NCI-H1105 treated with DMSO at 0.1 percent for 48 hours (cell line): Measurements from ENCODE around the gene FGF5.
A peak's percentile ranks its signal among the peaks of the same experiment; 100 is the strongest.
"Not testable (repeated sequence)": the region's sequence is repeated elsewhere in the genome, so short reads cannot be mapped to it uniquely, and the experiment has no call there.

Experiments
- DNase-seq: peaks from one replicate; lab custom pipeline; 2025; lab: John Stamatoyannopoulos, UW

Gene FGF5, protein sequence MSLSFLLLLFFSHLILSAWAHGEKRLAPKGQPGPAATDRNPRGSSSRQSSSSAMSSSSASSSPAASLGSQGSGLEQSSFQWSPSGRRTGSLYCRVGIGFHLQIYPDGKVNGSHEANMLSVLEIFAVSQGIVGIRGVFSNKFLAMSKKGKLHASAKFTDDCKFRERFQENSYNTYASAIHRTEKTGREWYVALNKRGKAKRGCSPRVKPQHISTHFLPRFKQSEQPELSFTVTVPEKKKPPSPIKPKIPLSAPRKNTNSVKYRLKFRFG

DNA sequence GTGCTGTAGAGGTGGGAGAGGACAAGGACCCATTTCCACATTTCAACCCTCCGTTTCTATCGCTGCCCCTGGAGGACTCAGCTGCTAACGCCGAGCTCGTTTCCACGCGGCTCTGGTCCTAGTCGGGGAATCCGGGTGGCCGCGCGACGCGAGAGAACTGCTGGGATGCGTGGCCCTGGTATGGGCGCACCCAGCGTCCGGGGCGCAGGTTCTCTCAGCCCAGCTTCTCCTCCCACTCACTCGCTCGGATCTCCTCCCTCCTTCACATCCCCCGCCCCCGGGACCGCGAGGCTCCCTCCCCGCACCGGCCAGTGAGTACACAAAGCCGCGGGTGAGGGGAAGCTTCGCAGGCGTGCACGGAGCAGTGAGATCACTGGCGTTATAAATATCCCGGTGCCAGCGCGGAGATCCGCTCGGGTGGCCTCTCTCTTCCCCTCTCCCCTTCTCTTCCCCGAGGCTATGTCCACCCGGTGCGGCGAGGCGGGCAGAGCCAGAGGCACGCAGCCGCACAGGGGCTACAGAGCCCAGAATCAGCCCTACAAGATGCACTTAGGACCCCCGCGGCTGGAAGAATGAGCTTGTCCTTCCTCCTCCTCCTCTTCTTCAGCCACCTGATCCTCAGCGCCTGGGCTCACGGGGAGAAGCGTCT is at the start of gene FGF5:
FGF5 (plus strand) TSS at position 412 of the 649 bp plus-strand sequence; CDS start at position 573, 161 bp downstream.
- DNase-seq: peak; percentile 21

DNA sequence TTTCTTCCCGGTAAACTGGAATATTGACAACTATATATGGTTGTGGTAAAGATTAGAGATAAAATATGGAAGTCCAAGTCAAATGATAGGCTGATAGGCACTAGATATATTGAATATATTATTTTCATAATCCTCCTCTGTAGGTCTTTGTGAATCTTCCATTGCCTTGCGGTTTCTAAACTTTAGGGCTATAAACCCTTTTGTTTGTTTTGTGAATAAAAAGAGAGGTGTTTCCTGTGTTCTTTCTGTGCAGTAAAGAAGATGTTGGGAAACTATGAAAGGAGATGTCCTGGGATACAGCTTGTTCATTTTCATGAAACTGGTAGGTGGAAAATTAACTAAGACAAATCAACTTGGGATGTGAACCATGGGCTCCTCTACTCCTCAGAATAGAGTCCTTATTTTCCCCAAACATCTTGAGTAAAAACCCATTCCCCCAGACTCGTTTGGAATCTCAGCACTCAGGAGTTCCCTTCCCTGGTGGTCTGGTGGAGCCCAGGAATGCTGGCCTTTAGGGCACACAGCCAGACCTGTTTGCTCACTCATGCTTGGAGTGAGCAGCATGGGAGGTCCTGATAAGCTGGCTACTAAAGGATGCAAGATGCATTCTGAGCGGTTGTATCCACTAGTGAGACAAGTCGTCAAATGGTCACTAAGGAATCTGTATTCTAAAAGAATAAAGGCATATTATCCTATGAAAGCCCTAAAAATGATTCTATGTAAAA is 47.0 kb upstream of the FGF5 start:
- DNase-seq: no peak

DNA sequence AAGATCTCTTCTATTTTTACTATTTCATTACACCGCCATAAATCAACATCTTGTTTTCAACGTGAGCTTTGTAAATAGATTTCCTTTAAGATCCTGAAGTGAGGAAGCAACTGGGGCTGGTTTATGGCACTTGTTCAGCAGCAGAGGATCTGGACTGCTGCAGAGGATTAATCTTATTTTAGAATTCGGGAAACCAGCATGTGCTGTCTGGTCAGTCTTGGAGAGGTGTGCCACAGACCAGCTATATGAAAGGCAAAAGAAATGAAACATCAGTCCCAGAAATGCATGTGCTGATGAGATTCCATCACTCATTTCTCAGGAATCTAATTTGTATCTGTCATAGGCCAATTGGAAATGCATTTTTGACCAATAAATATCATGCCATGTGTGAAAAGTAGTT is 45.8 kb upstream of the FGF5 start:
- no peak for DNase-seq

DNA sequence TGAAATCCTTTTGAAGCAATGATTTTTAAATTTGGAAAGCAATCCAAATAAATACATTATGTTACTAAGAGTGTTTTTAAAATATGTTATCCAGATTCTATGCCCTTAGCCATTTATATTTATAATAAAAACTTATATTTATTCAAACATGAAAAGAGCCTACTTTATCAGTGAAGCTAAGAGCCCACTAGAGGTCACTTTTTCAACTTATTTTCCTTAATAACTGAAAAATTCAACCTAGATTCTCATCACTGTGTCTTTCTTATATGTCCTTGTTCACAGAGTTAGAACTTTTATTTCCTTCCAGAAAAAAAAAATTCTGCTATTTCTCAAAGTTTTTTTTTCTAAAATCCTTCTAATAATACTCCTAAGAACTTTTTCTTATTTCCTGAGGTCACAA is 45.3 kb upstream of the FGF5 start:
- DNase-seq: peak; percentile 37

DNA sequence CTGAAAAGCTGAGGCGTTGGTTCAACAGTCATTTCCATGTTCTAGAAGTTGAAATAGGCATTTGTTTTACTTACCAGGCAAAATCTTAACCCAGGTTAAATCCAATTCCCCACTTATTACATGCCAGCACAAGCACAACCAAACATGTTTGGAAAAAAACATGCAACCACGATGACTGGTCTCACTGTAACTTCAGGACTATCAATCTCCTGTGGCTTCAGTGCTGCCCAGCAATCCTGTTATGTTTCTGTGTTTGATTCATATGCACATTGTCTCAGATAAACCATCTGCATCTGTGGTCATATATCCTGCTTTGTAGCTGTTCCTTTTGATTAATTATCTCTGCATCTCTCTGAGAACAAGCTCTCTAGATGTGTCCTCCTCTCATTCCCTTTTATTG is 40.9 kb upstream of the FGF5 start:
- DNase-seq: no peak

DNA sequence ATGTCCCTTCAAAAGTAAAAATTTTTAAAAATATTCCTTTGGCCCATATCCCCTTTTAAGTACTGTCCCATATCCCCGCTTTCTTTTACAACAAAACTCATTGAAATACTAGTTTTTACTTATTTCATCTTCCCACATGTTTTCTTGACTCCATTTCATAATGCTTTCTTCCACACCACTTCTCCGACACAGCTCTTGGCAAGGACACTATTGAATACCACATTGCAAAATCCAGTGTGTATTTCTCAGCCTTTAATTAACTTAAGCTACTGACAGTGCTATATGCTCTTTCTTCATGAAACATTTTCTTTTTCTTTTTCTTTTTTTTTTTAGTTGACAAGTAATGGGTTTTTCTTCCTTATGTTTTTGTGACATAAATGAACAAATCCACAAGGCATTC is 40.4 kb upstream of the FGF5 start:
- no peak for DNase-seq

DNA sequence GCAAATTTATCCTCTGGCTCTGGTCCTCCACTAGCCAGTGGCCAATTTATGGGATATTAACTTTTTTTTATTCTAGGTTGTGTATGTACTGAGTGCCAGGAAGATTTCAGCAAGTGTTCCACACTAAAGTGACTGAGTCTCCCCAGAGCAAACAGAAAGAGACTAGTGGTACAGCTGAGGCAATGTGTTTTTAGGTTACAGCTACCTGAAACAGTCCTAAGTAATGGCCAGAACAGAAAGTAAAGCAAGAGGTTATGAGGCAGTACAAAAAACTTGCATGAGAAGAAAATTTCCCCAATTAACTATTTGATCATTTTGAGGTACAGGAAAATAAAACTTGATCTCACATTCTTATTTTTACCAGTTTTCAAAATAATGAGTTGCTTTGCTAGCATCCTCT is 38.0 kb upstream of the FGF5 start:
- no peak for DNase-seq

DNA sequence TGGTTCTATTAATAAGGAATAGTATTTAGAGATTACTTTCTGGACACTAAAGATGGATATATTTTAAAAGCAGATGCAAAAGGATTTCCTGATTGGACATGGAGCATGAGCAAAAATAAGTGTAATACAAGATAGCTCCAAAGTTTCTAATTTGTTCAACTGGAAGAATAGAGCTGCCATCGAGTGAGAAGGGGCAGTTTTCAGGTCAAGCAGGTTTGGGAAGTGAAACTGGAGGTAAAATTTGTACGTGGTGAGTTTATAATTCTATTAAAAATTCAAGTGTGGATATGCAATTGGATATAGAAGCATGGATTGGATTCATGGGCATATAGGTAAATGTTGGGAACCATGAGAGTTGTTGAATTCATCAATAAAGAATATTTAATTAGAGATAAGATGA is 37.3 kb upstream of the FGF5 start:
- DNase-seq: no peak

DNA sequence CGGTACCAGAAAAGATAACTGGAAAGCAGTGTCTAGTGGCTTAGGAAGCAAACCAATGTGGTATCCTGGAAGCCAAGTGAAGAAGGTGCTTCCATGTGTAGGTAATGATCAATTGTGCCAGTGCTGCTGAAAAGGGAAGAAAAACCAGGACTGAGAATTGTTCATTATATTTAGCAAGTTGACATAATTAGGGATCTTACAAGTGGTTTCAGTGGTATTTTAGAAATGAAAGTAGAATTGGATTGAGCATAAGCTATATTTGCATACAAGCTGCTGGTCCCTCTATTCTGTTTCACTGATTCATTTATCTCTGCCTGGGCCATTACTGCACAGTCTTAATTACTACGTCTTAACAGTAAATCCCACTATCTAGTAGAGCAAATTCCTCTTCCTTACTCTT is 36.9 kb upstream of the FGF5 start:
- DNase-seq: no peak

DNA sequence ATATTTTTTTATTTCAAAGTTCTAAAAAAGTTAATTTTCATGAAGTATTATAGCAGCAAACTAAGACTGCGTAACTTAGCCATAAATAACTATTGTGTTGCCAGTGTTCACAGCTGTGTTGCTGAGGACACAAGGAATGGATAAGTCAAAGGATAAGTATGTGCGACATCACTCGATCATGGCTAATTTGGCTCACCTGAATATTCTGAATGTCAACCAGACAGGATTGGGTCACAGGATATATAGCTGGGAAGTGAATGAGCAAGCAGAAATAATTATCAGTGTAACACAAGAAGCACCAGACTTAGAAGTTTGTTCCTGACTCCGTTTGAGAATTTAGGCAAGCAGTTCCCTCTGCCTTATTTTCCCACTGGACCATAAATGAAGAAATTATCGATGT is 35.3 kb upstream of the FGF5 start:
- DNase-seq: no peak

DNA sequence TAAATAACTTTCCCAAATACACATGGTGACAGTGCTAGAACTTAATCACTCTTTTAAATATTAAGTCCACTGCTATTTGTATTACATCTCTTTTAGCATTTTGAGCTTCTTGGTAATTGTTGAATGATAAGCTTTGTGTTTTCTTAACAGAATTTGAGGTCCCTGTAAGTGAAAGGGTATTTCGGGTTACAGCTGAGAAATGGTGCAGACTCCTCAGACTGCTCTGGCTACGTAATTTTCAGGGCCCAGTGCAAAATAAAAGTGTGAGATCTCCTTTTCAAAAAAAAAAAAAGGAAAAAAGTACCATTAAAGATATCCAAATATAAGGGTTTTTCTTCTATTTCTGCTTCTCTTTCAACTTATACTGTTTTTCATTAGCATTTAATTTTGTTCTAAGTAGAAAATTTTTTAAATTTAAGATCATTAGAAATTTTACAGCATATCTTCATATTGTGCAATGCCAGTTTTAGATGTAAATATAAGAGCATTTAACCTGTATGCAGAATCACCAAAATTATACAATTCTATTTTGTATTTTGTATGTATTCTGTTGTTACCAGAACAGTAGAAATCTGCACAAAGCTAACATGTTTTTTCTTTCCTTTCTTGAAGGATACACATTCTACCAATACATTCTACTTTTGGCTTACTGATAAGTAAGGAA is 33.6 kb upstream of the FGF5 start:
- no peak for DNase-seq

DNA sequence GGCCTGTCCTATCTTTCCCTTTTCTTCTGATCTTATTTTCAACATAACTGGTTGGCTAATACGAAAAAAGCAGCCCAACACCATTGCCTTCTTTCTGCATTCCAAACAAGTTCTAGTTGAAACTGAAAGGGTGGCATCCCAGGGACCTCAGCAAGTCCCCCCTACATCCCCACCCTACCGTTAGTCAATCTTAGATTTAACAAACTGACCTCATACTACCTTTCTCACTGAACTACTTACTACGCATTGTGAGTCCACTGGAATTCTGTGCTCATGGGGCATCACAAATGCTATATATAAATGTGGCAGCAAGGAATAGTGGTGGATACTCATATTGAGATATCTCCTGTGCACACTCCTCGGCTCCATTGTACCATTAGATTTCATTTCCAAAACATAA is 33.1 kb upstream of the FGF5 start:
- DNase-seq: no peak

DNA sequence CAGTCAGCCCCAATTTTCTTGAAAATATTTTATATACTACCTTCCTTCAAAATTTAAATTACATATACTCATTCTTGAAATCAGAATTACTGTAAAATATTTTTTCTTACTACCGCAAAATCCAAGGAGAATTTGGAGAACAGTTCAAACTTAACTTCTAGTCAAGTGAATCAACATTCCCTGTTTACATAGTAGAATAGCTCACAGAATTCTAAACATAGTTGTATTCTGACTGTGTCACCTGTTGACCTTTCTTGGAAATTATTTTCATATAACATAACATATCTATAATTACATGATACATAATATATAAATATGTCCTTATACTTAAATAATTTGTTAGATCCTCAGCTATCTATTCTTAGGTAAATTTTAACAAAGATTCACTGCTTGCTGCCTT is 31.0 kb upstream of the FGF5 start:
- no peak for DNase-seq

DNA sequence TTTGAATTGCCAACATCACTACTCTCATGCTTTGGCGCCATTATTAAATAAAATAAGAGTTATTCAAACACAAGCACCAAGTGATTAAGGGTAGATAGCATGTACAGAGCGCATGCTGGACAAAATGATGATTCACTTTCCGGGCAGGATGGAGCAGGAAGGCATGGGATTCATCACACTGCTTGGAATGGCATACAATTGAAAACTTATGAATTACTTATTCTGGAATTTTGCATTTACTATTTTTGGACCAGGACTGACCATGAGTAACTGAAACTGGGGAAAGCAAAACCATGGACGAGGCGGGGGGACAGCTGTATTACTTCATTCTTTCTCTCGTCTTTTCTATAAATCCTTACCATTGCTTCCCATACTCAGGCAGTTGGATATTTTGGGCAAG is 28.5 kb upstream of the FGF5 start:
- DNase-seq: no peak

DNA sequence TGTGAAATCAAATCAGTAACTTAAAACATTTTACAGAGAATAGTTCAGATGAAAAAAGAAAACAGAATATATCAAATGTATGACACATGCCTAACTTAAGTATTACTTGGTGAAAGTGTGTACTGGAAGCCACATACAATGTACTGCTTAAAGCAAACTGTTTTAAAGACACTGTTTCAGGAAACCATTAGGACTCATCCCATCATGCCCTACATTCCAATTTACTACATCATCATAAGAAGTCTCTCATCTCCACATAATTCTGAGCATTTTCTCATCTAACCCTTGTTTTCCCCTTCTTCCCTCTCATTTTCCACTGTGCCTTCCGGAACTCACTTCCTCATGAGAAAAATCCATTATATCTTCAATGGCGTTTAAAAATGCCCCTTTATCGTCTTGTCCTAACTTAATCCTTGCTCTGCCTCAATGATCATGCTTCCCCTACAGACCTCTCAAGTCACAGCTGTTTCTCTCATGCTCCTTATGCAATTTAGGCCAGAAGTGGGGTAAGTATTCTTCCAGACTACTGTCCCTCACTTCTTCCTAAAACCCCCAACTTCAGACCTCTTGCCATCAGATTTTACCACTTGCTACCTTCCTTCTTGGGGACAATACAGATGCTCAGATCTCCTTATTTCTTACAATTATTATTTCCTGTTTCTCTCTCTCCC is 26.8 kb upstream of the FGF5 start:
- no peak for DNase-seq

DNA sequence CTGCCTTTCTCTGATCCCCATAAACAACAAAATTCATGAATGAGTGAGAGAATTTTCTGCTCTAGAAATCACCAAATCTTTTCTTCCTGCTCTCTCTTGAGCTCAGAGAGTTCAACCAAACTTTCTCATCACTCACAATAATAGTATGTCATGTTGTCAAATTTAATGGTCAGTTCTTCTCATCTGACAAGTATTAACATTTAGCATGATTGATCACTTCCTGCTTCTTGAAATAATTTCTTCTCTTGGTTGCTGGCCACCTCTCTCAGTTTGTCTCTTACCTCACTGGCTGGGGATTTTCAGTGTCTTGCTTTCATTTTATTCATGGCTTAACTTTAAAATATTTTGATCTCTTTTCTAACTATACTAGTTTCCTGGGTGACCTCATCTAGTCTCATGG is 25.5 kb upstream of the FGF5 start:
- no peak for DNase-seq

DNA sequence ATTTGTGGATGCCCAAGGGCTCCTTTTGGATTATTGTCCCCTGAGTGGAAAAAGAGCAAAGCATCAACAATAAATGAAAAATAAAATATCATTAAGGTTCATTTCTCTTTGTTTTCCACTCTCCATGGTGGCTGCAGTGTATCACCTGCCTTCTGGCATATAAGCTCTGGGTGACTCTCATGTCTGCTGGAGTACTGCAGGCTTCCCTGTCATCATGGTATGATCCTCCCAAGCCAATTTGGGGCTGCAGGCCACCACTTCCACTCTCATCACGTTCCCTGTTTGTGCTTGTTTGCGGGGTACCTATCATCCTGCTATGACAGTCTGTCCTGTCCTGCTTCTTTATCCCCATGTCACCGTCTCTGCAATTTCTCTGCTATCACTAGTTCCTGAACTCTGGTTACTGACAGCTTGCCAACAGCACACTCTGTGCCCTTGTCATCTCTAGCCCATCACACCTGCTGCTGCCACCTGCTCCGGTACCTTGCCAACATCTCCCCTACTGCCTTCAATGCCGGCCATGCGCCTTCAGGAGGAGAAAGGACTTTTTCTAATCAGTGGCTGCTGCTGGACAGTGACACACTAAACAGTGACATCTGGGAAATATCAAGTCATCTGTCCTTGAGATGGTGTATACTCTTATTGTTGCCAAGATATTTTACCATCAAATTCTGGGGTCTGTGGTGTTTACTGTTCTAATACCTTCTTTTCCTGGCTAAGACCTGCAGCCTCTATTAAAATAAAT is 23.0 kb upstream of the FGF5 start:
- DNase-seq: peak; percentile 83

DNA sequence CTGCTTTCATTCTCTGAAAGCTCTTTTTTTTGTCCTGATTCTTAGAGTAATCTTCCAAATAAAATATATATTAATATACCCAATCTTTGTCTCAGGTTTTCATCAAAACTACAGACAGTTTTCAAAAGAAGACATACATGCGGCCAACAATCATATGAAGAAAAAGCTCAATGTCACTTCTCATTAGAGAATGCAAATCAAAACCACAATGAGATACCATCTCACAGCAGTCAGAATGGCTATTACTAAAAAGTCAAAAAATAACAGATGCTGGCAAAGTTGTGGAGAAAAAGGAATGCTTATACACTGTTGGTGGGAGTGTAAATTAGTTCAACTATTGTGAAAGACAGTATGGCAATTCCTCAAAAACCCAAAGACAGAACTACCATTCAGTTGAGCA is 19.0 kb upstream of the FGF5 start:
- DNase-seq: not testable (repeated sequence)

DNA sequence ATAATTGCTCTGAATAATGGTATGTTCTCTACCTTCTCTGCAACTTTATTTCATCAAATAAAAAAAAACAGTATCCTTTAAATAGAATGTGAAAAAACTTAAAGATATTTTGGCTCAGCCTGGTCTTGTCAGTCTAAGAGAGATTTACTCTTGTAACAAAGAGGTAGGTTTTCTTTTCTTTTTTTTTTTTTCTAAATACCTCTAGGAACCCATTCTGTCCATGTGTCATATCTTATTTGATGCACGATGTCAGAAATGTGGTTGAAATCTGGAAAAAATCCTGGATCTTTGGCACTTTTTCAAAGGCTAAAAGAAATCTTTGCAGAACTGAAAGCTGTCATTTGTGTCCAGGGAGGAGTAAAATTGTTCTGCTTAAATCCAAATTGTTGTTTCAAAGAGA is 17.3 kb upstream of the FGF5 start:
- DNase-seq: no peak

DNA sequence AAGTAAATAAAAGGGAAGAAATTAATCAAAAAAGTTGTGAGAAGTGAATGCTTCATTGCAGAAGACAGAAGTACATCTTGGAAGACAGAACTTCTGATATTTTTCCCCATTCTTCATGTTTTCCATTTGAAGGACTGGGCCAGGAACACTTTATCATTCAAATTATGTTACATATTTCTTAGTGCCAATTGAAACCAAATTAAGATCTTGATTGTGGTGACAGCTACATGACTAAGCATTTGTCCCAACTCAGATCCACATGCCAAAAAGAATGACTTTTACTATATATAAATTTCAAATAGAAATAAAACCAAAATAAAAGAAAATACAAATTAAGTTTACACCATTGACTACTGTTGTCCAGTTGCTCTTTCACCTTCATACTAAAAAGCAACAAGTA is 14.0 kb upstream of the FGF5 start:
- no peak for DNase-seq

DNA sequence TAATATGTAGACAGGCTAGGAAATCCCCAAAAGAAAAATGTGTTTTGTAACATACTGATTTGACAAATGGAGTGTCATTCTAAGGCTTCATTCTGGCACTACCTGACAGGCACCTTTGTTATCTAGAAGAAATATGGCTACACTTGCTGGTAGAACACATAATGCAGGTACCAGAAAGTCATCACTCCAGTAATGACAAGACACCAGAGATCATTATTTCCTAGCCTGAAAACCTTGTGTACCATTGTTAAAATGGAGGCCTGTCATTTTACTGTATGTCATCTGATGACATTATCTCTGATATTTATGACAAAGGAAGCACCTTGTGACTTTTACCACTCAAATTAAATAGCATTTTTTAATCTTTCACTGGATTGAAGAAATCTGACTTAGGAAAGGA is 13.5 kb upstream of the FGF5 start:
- no peak for DNase-seq

DNA sequence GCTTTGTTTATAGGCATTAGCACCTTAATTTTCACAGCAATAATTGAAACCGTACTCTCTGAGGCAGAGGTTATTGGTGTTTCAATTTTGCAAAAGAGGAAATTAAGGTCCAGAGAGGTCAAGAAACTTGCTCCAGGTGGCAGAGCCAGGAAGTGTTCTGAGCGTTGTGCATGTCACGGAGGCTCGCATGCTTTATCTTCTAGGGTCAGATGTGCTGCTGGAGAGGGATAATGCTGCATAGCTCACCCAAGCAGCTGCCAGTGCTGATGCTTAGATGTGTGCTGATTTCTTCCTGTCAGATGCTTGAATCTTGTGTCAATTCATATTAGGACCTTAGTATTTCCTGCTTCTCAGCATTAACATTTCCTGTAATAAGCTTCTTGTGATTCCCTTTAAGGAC is 13.0 kb upstream of the FGF5 start:
- no peak for DNase-seq
